H9 (cell line): Measurements from ENCODE around the gene SYK. TPM values are rescaled to one million over a fixed set of nuclear protein-coding genes. Genes with fewer than 3 reads are reported as not detected.

Source experiments
- DNase-seq: peaks from one replicate; pipeline ENCODE4 v3.0.0-alpha.2; 2017
- H2AFZ ChIP-seq: one replicate; pipeline ENCODE4 v1.6.1; 2013; ENCODE audit warnings: mild to moderate bottlenecking, low read length, control low read depth, moderate library complexity
- H2AK5ac ChIP-seq: 2 replicates; pipeline ENCODE4 v1.6.1; 2013; ENCODE audit warnings: low read length, control low read depth, mixed read lengths; ENCODE audit not compliant: insufficient read length
- H2BK120ac ChIP-seq: one replicate; pipeline ENCODE4 v1.6.1; 2013; ENCODE audit warnings: low read depth, mild to moderate bottlenecking, low read length, control low read depth, inconsistent platforms; ENCODE audit not compliant: poor library complexity, severe bottlenecking
- H2BK12ac ChIP-seq: 2 replicates; pipeline ENCODE4 v1.6.1; 2013; ENCODE audit warnings: low read length, control low read depth, mixed read lengths, low read depth; ENCODE audit not compliant: insufficient read length
- H2BK15ac ChIP-seq: 2 replicates; pipeline ENCODE4 v1.6.1; 2013; ENCODE audit warnings: low read depth, low read length, control low read depth
- H2BK20ac ChIP-seq: one replicate; pipeline ENCODE4 v1.6.1; 2013; ENCODE audit warnings: low read depth, mild to moderate bottlenecking, low read length, control low read depth, inconsistent platforms; ENCODE audit not compliant: poor library complexity, severe bottlenecking
- H2BK5ac ChIP-seq: 2 replicates; pipeline ENCODE4 v1.6.1; 2013; ENCODE audit warnings: low read length, control low read depth, mixed read lengths; ENCODE audit not compliant: insufficient read length
- H3K14ac ChIP-seq: 2 replicates; pipeline ENCODE4 v1.6.1; 2013; ENCODE audit warnings: low read length, control low read depth; ENCODE audit not compliant: insufficient read depth
- H3K18ac ChIP-seq: 2 replicates; pipeline ENCODE4 v1.6.1; 2013; ENCODE audit warnings: low read depth, mild to moderate bottlenecking, mixed read lengths, low read length, control low read depth; ENCODE audit not compliant: insufficient read length
- H3K23ac ChIP-seq: 2 replicates; pipeline ENCODE4 v1.6.1; 2013; ENCODE audit warnings: low read length, control low read depth, mixed read lengths, low read depth; ENCODE audit not compliant: insufficient read length
- H3K23me2 ChIP-seq: 2 replicates; pipeline ENCODE4 v1.6.1; 2013; ENCODE audit warnings: low read depth, mild to moderate bottlenecking, mixed read lengths, low read length, control low read depth; ENCODE audit not compliant: insufficient read length, poor library complexity, severe bottlenecking
- H3K27ac ChIP-seq: 2 replicates; pipeline ENCODE4 v1.5.1; 2013; ENCODE audit warnings: low read length, control low read depth, mixed read lengths, low read depth; ENCODE audit not compliant: insufficient read length
- H3K27me3 ChIP-seq: 2 replicates; pipeline ENCODE4 v1.6.1; 2013; ENCODE audit warnings: low read length, control low read depth, inconsistent platforms; ENCODE audit not compliant: insufficient read depth
- H3K4ac ChIP-seq: 2 replicates; pipeline ENCODE4 v1.6.1; 2013; ENCODE audit warnings: low read depth, mild to moderate bottlenecking, control low read depth, inconsistent platforms, low read length, moderate library complexity
- H3K4me1 ChIP-seq: 2 replicates; pipeline ENCODE4 v1.6.1; 2013; ENCODE audit warnings: low read length, control low read depth, inconsistent platforms; ENCODE audit not compliant: insufficient read depth
- H3K4me2 ChIP-seq: 2 replicates; pipeline ENCODE4 v1.6.1; 2013; ENCODE audit warnings: low read length, control low read depth, mixed read lengths; ENCODE audit not compliant: insufficient read length, insufficient read depth
- H3K56ac ChIP-seq: 2 replicates; pipeline ENCODE4 v1.6.1; 2013; ENCODE audit warnings: low read depth, mild to moderate bottlenecking, mixed read lengths, low read length, control low read depth; ENCODE audit not compliant: insufficient read length
- H3K79me1 ChIP-seq: 2 replicates; pipeline ENCODE4 v1.6.1; 2013; ENCODE audit warnings: low read depth, mild to moderate bottlenecking, moderate library complexity, low read length, control low read depth, inconsistent platforms; ENCODE audit not compliant: insufficient read depth, poor library complexity, severe bottlenecking
- H3K79me2 ChIP-seq: 2 replicates; pipeline ENCODE4 v1.6.1; 2013; ENCODE audit warnings: low read length, control low read depth, inconsistent platforms; ENCODE audit not compliant: insufficient read depth
- H3K9ac ChIP-seq: 2 replicates; pipeline ENCODE4 v1.6.1; 2013; ENCODE audit warnings: low read length, control low read depth, mixed read lengths; ENCODE audit not compliant: insufficient read length; ENCODE audit errors: extremely low read depth
- H3K9me3 ChIP-seq: one replicate; pipeline ENCODE4 v1.6.1; 2013; ENCODE audit warnings: low read depth, low read length, inconsistent platforms; ENCODE audit not compliant: control insufficient read depth
- H3T11ph ChIP-seq: one replicate; pipeline ENCODE4 v1.6.1; 2013; ENCODE audit warnings: mild to moderate bottlenecking, low read length, control low read depth, inconsistent platforms
- H4K20me1 ChIP-seq: one replicate; pipeline ENCODE4 v1.6.1; 2013; ENCODE audit not compliant: control insufficient read depth, insufficient read length, insufficient read depth
- H4K5ac ChIP-seq: 2 replicates; pipeline ENCODE4 v1.6.1; 2013; ENCODE audit warnings: low read depth, mild to moderate bottlenecking, mixed read lengths, low read length, control low read depth; ENCODE audit not compliant: insufficient read length
- H4K8ac ChIP-seq: replicated peaks from 2 replicates; pipeline ENCODE4 v1.6.1; 2013; ENCODE audit warnings: low read length, control low read depth, mixed read lengths, low read depth; ENCODE audit not compliant: insufficient read length
- H4K91ac ChIP-seq: 2 replicates; pipeline ENCODE4 v1.6.1; 2013; ENCODE audit warnings: low read depth, mild to moderate bottlenecking, moderate library complexity, mixed read lengths, low read length, control low read depth; ENCODE audit not compliant: insufficient read length
- H3K27ac Mint-ChIP-seq, 3 experiments: 2 replicates in 2 of 3; 3 replicates in 1 of 3; pipeline ENCODE4 v1.8.0; 2020 to 2021; ENCODE audit warnings: mixed read lengths in 3 of 3, mild to moderate bottlenecking in 1 of 3, moderate library complexity in 1 of 3
- H3K27me3 Mint-ChIP-seq: 2 replicates; pipeline ENCODE4 v1.8.0; 2021; ENCODE audit warnings: low read depth, mild to moderate bottlenecking, moderate library complexity, mixed read lengths
- H3K36me3 Mint-ChIP-seq, 3 experiments: 2 replicates in 2 of 3; 3 replicates in 1 of 3; pipeline ENCODE4 v1.8.0; 2020 to 2021; ENCODE audit warnings: low read depth in 3 of 3, mixed read lengths in 3 of 3; ENCODE audit not compliant: insufficient read depth in 1 of 3
- H3K4me1 Mint-ChIP-seq, 2 experiments: 2 replicates each; pipeline ENCODE4 v1.8.0; 2020; ENCODE audit warnings: mixed read lengths in 2 of 2
- H3K4me3 Mint-ChIP-seq, 2 experiments: 2 replicates in 1 of 2; 3 replicates in 1 of 2; pipeline ENCODE4 v1.8.0; 2020 to 2021; ENCODE audit warnings: mild to moderate bottlenecking in 2 of 2, mixed read lengths in 2 of 2, moderate library complexity in 1 of 2
- H3K9me3 Mint-ChIP-seq, 2 experiments: 2 replicates in 1 of 2; 3 replicates in 1 of 2; pipeline ENCODE4 v1.8.0; 2020; ENCODE audit warnings: mild to moderate bottlenecking in 2 of 2, mixed read lengths in 2 of 2, moderate library complexity in 1 of 2
- CTCF ChIP-seq: fragments of 200-600 bp; sonication (generic); conservative IDR thresholded peaks from 3 replicates; pipeline ENCODE4 v1.8.0; 2021; ENCODE audit warnings: antibody characterized with exemption, mild to moderate bottlenecking
- WGBS: extraction: QIAGEN DNeasy Blood & Tissue Kit; methylation state at CpG from one replicate; pipeline ENCODE4 v1.1.7; 2013; ENCODE audit warnings: missing lambda C conversion rate, low lambda C conversion rate, mixed read lengths; ENCODE audit not compliant: insufficient read length; ENCODE audit errors: extremely low coverage; 5-methylcytosine and 5-hydroxymethylcytosine counted together
- total RNA-seq: library from RNA; stranded (reverse); gene quantifications from 2 replicates; pipeline ENCODE4 v1.2.1, GENCODE V29; 2021

The SYK gene
- total RNA-seq, 1 experiment from 2014 or later = 7.9 TPM

DNA sequence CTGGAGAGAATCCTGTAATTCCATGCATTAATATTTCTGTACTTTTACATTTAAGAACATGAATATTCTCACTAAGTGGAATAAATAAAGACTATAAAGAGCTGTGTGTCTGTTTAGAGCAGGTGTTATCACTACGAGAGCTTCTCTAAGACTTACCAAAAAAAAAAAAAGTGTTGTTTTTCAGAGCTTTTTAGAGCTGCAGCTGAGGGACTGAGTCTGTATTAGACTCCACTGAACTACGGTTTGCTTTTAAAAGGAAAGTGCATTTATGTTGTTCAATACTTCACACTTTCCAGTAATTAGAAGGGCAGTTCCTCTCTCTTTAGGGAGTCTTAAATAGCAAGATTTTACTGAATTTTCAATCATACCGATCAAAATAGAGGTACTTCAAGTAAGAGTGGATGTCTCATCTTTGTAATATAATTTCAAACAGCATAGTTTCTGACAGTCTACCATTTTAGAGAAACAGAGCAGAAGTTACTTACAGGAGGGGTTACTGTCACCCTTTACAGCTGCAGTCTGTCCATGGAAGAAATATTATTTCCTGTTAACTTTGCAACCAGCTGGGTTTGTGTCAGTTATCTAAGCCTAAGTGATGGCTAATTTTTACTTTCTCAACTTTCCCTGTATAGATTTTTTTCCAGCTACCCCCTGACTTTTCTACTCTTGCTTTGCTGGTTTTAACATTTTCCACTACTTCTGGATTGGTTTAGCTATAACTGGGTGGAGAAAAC lies 2.4 kb downstream of the SYK start:
- H3K4me1 ChIP-seq = 0 out of 2 replicates have a peak, but pooled peaks cover 3% of the 10 kb centered on the region
- H3K23ac ChIP-seq = no peak overlapping the region
- H3K18ac ChIP-seq = no peak overlapping the region
- no peaks in the 10 kb centered on the region for H3K79me2 ChIP-seq
- peaks cover 9% of the 10 kb centered on the region for H3K23me2 ChIP-seq
- H4K5ac ChIP-seq = no peak overlapping the region
- no peak overlapping the region for H3K14ac ChIP-seq
- no peak overlapping the region for H2BK20ac ChIP-seq
- no peak overlapping the region for H2BK15ac ChIP-seq
- no peak overlapping the region for H2BK120ac ChIP-seq
- H2AK5ac ChIP-seq = no peak overlapping the region
- no peak overlapping the region for H2BK5ac ChIP-seq
- no peak overlapping the region for H4K8ac ChIP-seq
- no peak overlapping the region for H2AFZ ChIP-seq
- H3K9ac ChIP-seq = no peak overlapping the region
- no peak overlapping the region for H3K4ac ChIP-seq
- H3K27ac ChIP-seq = no peak overlapping the region
- H3K9me3 Mint-ChIP-seq = no peaks in the 10 kb centered on the region
- no peaks in the 10 kb centered on the region; a peak in 1 of 7 replicates for H3K36me3 Mint-ChIP-seq
- no peak overlapping the region for H3K4me3 Mint-ChIP-seq
- no peak overlapping the region for H3T11ph ChIP-seq
- no peak overlapping the region for H4K91ac ChIP-seq
- peaks cover 49% of the 10 kb centered on the region for H3K27me3 Mint-ChIP-seq
- no peaks in the 10 kb centered on the region for H3K9me3 ChIP-seq
- H3K27me3 ChIP-seq = no peaks in the 10 kb centered on the region; the same call in 1 of the 2 replicates
- H3K79me1 ChIP-seq = no peaks in the 10 kb centered on the region
- TF ChIP-seq CTCF = no peak
- no peak overlapping the region for H2BK12ac ChIP-seq
- no CpG with 5 or more reads among the region's 3 CpGs for WGBS
- no peak overlapping the region for H3K4me2 ChIP-seq
- no peak for DNase-seq
- peaks cover 19 to 24% of the 10 kb centered on the region in 2 experiments for H3K4me1 Mint-ChIP-seq
- no peak overlapping the region for H3K27ac Mint-ChIP-seq
- H3K56ac ChIP-seq = no peak overlapping the region
- H4K20me1 ChIP-seq = no peaks in the 10 kb centered on the region
